Lung (tissue), 12 donors: ENCODE data around the gene GRID2. TPM values are rescaled to one million over a fixed set of nuclear protein-coding genes. Genes with fewer than 3 reads are reported as not detected.

Experiments used
- ATAC-seq: fragments of 200-7000 bp; cut with Tn5 transposase; one replicate; pipeline ENCODE4 v1.9.1; 2020; ENCODE audit warnings: moderate number of reproducible peaks; ENCODE audit not compliant: insufficient read depth, low FRiP score
- DNase-seq, 3 donors: peaks; one replicate each; pipeline ENCODE4 v3.0.0-alpha.2; 2013 to 2017
- H3K27ac ChIP-seq, 2 donors: one replicate each; pipeline ENCODE4 v1.5.1; 2013; ENCODE audit warnings: mild to moderate bottlenecking in 2 of 2, moderate library complexity in 2 of 2, control low read depth in 1 of 2, inconsistent platforms in 1 of 2, low read depth in 1 of 2, low read length in 1 of 2
- H3K27me3 ChIP-seq, 3 donors: one replicate each; pipeline ENCODE4 v1.5.1; 2013; ENCODE audit warnings: low read length in 2 of 3; ENCODE audit not compliant: control insufficient read depth in 3 of 3, insufficient read depth in 3 of 3
- H3K36me3 ChIP-seq, 4 donors: one replicate each; pipeline ENCODE4 v1.5.1; 2013; ENCODE audit warnings: low read length in 4 of 4, mild to moderate bottlenecking in 1 of 4, moderate library complexity in 1 of 4; ENCODE audit not compliant: control insufficient read depth in 4 of 4, insufficient read depth in 4 of 4
- H3K4me1 ChIP-seq, 5 donors: one replicate each; pipeline ENCODE4 v1.5.1; 2013; ENCODE audit warnings: low read length in 5 of 5, mild to moderate bottlenecking in 2 of 5, moderate library complexity in 1 of 5; ENCODE audit not compliant: control insufficient read depth in 5 of 5, insufficient read depth in 5 of 5
- H3K4me3 ChIP-seq: one replicate; pipeline ENCODE4 v1.5.1; 2013; ENCODE audit warnings: mild to moderate bottlenecking, control low read depth, moderate library complexity
- H3K9ac ChIP-seq, 2 donors: one replicate each; pipeline ENCODE4 v1.5.1; 2013; ENCODE audit warnings: low read length in 2 of 2, control low read depth in 1 of 2; ENCODE audit not compliant: insufficient read depth in 1 of 2
- H3K9me3 ChIP-seq, 4 donors: one replicate each; pipeline ENCODE4 v1.5.1; 2013; ENCODE audit warnings: low read length in 3 of 4, mild to moderate bottlenecking in 1 of 4, moderate library complexity in 1 of 4; ENCODE audit not compliant: control insufficient read depth in 4 of 4, insufficient read depth in 3 of 4
- WGBS, 2 donors: extraction: QIAGEN DNeasy Blood & Tissue Kit; methylation state at CpG; one replicate each; pipeline ENCODE4 v1.1.7; 2013; 5-methylcytosine and 5-hydroxymethylcytosine counted together
- polyA plus RNA-seq, 2 donors: library from polyadenylated mRNA; stranded (reverse); fragments of 200-250 nt; gene quantifications; one replicate each; pipeline ENCODE4 v1.2.1, GENCODE V29; 2013
- total RNA-seq, 2 donors: library from RNA; depleted of rRNA in 1 of 2; stranded (reverse); fragments of >200 nt in 1 of 2; gene quantifications; one replicate each; pipeline ENCODE4 v1.2.1, GENCODE V29; 2014 to 2021
- TF ChIP-seq, protein P1 (sequence below): IDR thresholded peaks from 2 replicates; pipeline ENCODE4 v1.5.1; 2012; ENCODE audit warnings: mild to moderate bottlenecking; ENCODE audit errors: control extremely low read depth, extremely low read depth
- donor health status: control.
- donor health status: control.
- donor health status: Bipolar disorder and iron deficiency.
- donor health status: healthy.
- donor health status: DM: yes; HTN: yes; CAD: no.

GRID2 gene
- total and polyA plus RNA-seq, 4 donors, result 0.09 to 1.3 TPM; not detected in 2

DNA sequence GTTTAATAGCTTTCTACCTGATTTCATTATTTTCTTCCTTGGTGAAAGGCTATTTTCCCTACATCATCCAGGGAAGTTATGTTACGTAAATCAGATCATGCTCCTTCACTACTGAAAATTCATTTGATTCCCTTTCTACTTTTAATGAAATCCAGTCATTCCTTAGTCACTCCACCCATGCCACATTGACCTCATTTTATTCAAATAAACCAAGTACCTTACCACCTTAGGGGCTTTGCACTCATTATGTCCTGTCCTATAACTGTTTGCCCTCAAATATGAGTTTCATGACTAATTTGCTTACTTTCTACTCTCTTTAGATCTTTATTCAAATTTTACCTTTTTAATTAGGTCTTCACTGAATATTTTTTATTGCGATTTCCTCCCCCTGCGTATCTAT lies 374.0 kb downstream of the GRID2 start:
- H3K27ac ChIP-seq, result no peak overlapping the region
- TF ChIP-seq, protein P1, sequence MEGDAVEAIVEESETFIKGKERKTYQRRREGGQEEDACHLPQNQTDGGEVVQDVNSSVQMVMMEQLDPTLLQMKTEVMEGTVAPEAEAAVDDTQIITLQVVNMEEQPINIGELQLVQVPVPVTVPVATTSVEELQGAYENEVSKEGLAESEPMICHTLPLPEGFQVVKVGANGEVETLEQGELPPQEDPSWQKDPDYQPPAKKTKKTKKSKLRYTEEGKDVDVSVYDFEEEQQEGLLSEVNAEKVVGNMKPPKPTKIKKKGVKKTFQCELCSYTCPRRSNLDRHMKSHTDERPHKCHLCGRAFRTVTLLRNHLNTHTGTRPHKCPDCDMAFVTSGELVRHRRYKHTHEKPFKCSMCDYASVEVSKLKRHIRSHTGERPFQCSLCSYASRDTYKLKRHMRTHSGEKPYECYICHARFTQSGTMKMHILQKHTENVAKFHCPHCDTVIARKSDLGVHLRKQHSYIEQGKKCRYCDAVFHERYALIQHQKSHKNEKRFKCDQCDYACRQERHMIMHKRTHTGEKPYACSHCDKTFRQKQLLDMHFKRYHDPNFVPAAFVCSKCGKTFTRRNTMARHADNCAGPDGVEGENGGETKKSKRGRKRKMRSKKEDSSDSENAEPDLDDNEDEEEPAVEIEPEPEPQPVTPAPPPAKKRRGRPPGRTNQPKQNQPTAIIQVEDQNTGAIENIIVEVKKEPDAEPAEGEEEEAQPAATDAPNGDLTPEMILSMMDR, result no peak
- H3K9ac ChIP-seq, result no peak overlapping the region
- no peaks in the 10 kb centered on the region for H3K4me1 ChIP-seq
- 76 to 94% methylated on average over 3 of the region's 3 CpGs for WGBS, 2 donors
- H3K9me3 ChIP-seq, result no peaks in the 10 kb centered on the region
- no peak overlapping the region for H3K4me3 ChIP-seq
- no peaks in the 10 kb centered on the region for H3K27me3 ChIP-seq
- DNase-seq, result no peak
- H3K36me3 ChIP-seq, result no peaks in the 10 kb centered on the region
- ATAC-seq, result no peak

DNA sequence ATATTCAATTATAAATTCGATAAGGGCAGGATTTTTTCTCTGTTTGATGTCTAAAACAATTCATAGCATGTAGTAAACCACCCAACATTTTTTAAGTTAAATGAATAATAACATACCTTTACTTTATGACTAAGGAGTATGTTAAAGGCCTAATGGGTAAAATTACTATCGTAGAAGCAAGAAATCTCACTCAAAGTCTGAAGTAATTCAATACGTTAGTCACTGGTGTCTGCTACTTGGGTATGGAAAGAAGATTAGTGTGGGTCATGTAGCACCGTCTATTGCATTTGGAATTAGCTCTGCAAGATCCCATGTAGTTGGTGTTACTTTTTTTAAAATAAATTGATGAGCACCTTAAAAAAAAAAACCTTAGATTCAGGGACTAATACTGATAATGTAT lies 374.5 kb downstream of the GRID2 start:
- 85 to 86% methylated on average over 4 of the region's 4 CpGs for WGBS, 2 donors

DNA sequence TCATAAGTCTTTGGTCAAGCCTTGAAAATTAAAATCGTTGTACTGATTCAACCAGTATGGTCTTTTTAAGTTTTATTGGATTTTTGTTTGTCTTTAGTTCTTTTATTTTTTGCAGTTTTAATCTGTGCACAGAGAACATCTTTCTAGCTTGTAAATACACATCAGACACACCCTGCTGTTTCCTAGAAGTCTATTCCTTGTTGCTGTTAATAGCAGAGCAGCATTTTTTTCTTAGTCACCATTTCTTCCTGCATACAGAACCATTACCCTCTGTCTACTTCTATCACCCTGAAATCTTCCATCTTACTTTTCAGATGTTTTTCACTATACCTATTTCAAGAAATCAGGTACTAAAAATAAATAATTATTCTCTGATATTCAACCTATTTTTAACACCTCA lies 375.4 kb downstream of the GRID2 start:
- H3K4me1 ChIP-seq, result no peaks in the 10 kb centered on the region
- TF ChIP-seq, protein P1, result no peak
- no peak for ATAC-seq
- DNase-seq, result no peak
- H3K9ac ChIP-seq, result no peak overlapping the region
- no peaks in the 10 kb centered on the region for H3K9me3 ChIP-seq
- H3K36me3 ChIP-seq, result no peaks in the 10 kb centered on the region
- H3K27ac ChIP-seq, result no peak overlapping the region
- 84 to 89% methylated on average over 1 of the region's 1 CpG for WGBS, 2 donors
- no peak overlapping the region for H3K4me3 ChIP-seq
- no peaks in the 10 kb centered on the region for H3K27me3 ChIP-seq

More for the DNA sequence above, 374.5 kb downstream of the GRID2 start:
- H3K9ac ChIP-seq, result no peak overlapping the region
- no peaks in the 10 kb centered on the region for H3K27me3 ChIP-seq
- no peaks in the 10 kb centered on the region for H3K36me3 ChIP-seq
- no peak overlapping the region for H3K4me3 ChIP-seq
- H3K27ac ChIP-seq, result no peak overlapping the region
- no peaks in the 10 kb centered on the region for H3K4me1 ChIP-seq
- ATAC-seq, result no peak
- no peaks in the 10 kb centered on the region for H3K9me3 ChIP-seq
- DNase-seq, result no peak
- TF ChIP-seq, protein P1, result no peak

DNA sequence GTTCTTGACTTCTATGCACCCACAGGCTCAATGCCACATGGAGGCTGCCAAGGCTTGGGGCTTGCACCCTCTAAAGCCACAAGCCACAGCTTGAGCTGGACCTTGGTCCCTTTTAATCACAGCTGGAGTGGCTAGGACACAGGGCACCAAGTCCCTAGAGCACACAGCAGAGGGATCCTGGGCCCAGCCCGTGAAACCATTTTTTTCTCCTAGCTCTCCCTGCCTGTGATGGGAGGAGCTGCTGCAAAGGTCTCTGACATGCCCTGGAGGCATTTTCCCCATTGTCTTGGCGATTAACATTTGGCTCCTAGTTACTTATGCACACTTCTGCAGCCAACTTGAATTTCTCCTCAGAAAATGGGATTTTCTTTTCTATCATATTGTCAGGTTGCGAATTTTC lies 410.9 kb downstream of the GRID2 start:
- no peak overlapping the region for H3K27ac ChIP-seq
- TF ChIP-seq, protein P1, result no peak
- no peaks in the 10 kb centered on the region for H3K9me3 ChIP-seq
- WGBS, 2 donors, result 86 to 87% methylated on average over 3 of the region's 3 CpGs
- no peak for DNase-seq
- no peaks in the 10 kb centered on the region for H3K4me1 ChIP-seq
- ATAC-seq, result no peak
- no peaks in the 10 kb centered on the region for H3K27me3 ChIP-seq
- no peaks in the 10 kb centered on the region for H3K36me3 ChIP-seq
- no peak overlapping the region for H3K4me3 ChIP-seq
- no peak overlapping the region for H3K9ac ChIP-seq
